OCI-LY1 (cell line): ENCODE measurements around the gene GPR171.

Source experiments
- CTCF ChIP-seq: fragments of 200-600 bp; sonication (generic), shearing (Covaris generic); IDR thresholded peaks from 2 replicates; pipeline ENCODE4 v1.5.1; 2017; ENCODE audit warnings: mild to moderate bottlenecking, antibody characterized with exemption, low read length, moderate library complexity, mixed read lengths
- EZH2 ChIP-seq: fragments of 200-600 bp; sonication (generic), shearing (Covaris generic); IDR thresholded peaks from 2 replicates; pipeline ENCODE4 v1.8.0; 2017; ENCODE audit warnings: borderline replicate concordance, mixed run types, mild to moderate bottlenecking, antibody characterized with exemption, low read length, moderate library complexity, mixed read lengths

GRCh38 chr3:151205482-151205881 is 2.5 kb upstream of the GPR171 start:
- TF ChIP-seq EZH2 (no peak), CTCF (no peak)
